SHP77 treated with DMSO at 0.1 percent for 48 hours (cell line): ENCODE results near the gene PRKAG2.
"Not testable (repeated sequence)": the region's sequence is repeated elsewhere in the genome, so short reads cannot be mapped to it uniquely, and the experiment has no call there.

Source experiments
- DNase-seq: peaks from one replicate; lab custom pipeline; 2025; lab: John Stamatoyannopoulos, UW

Gene PRKAG2

GRCh38 chr7:151876899-151877777 lies at the start of gene PRKAG2:
Gene PRKAG2 (minus strand): TSS chr7:151877115. CDS start chr7:151876620, 495 bp downstream.
- DNase-seq: no peak

- DNase-seq: no peak
Measured at GRCh38 chr7:151926336-151926712, 49.4 kb upstream of the PRKAG2 start.

DNA sequence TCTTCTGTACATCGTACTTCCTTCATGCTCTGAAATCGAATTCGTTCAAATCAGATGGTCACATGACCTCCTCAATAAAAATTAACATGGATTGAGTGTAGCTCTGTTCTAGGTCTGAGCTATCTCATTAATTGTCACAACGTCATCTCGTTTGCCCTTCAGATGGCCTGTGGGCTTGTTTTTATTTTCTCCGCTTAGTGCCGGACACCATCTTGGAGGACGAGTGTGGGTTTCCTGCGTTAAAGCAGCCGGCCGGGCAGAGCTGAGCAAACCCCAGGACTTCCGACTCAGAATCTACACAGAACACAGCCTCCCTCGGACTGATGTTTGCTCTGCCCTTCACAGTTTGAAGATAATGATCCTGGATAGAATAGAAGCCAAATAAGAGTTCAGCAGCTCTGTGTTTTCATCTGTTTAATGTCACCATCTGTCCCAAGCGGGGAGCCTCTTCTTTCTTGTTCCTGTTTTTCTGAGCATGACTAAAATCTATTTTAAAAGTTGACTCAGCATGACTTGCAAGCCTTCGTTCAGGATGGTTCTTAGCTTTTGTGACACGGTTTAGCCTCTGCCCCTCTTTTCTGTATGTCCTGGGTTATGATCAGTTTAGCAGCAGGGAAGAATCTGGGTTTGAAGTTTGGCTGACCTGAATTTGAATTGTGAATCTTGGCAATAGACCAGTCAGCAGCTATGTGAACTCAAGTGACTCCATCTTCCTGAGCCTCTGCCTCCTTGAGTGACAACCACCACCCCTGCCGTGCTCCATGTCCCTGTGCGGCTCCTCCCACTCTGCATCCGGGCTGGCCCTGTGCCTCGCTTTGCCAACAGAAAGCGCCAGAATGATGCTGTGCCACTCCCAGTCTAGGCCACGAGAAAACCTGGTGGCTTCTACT lies 48.8 kb upstream of the PRKAG2 start:
- DNase-seq: no peak

- no peak for DNase-seq
Measured at GRCh38 chr7:151924508-151924907, 47.6 kb upstream of the PRKAG2 start.

DNA sequence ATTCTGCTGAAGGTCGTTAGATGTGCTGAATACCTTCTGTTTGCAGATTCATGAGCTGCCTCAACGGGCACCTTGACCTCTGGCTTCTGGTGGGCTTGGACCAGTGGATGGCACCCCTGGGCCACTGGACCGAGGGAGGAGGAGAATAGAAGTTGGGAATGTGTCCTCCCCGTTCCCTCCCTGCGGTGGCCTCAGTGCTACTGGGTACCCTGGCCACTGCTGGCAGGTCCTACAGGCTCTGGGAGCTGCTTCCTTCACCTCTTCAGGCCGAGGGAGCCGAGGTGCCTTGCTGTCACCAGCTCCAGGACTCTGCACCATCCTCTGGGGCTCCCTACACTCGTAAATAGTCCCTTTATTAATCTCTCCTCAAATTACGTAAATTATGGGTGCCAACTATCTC lies 47.1 kb upstream of the PRKAG2 start:
- no peak for DNase-seq

DNA sequence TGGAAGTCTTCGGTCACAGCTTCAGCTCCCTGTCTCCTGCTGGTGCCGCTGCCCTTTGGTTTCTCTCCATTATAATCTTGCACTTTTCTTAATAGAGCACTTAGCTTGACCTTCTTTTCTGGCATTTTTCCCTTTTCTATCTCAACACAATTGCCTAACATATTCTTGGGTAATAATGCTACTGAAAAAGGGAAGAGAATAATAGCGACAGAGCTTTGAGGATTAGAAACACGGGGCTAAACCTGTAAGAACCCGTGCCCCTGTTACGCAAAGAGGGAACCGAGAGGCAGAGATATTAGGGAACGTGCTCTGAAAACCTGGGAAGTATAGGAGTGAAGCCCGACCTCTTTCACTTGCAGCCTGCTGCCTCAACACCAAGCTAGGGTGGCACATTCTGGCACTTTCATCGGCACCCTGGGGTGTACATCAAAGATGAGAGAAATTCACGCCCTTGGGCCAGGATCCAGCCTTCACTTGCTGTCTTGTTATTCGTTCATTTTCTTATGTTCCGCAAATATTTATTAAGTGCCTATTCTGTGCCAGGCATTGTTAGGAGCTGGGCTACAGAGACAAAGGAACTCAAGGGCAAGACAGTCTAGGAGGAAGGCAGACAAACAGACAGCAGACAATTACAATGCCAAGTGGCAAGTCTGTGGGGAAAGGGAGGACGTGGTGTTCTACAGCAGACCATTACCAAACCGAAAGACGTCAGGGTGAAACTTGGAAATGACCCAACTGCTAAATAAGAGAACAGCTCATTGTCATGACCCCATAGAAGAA lies 46.4 kb upstream of the PRKAG2 start:
- DNase-seq: no peak

DNA sequence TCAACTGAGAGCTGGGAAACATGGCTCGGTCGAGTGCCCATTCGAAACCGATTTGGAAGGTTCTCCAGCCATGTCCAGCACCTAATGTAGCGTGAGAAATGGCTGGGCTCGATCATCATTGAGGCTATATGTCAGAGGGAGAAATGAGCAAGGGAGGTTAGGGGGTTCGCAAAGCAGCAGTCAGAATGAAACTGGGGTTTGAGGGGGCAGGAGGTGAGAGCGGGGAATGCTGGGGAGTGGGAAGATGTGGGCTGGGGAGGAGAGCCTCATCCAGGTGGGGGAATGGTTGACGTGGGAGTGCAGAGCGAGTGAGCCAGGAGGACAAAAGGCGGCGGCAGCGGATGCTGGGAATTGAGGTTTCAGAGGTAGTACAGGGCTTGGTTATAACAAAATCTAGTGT lies 44.5 kb upstream of the PRKAG2 start:
- DNase-seq: no peak

- DNase-seq: no peak
Measured at GRCh38 chr7:151920488-151920887, 43.6 kb upstream of the PRKAG2 start.

DNA sequence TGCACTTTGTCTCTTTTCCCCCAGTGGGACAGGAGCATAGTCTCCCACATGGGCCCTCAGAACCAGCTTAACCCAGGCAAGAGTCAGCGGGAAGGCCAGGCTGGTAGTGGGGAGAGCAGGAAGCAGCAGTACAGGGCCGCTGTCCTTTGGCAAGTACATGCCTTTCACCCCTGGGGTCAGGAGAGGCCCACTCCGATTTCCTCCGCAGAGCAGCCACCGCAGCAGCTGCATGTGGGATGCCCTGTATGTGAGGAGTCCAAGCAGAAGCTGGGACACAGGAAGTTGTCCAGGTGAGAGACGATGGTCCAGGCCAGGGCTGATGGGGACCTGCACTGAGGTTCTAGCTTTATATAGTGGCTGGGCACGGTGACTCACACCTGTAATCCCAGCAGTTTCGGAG lies 42.7 kb upstream of the PRKAG2 start:
- no peak for DNase-seq

DNA sequence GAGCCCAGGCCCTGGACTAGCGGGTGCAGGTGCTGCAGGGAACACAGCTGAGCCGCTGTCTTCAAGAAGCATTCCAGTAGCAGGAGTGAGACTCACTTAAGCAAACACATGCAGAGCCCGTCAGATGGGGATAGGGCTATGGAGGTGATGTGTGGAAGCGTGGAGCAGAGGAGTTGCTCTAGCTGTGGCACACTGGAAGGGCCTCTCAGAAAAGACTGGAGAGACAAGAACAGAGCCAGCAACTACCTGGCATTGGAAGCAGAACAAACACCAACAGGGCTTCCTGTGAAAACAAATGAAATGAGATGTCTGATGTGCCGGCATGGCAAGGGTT lies 41.6 kb upstream of the PRKAG2 start:
- DNase-seq: no peak

DNA sequence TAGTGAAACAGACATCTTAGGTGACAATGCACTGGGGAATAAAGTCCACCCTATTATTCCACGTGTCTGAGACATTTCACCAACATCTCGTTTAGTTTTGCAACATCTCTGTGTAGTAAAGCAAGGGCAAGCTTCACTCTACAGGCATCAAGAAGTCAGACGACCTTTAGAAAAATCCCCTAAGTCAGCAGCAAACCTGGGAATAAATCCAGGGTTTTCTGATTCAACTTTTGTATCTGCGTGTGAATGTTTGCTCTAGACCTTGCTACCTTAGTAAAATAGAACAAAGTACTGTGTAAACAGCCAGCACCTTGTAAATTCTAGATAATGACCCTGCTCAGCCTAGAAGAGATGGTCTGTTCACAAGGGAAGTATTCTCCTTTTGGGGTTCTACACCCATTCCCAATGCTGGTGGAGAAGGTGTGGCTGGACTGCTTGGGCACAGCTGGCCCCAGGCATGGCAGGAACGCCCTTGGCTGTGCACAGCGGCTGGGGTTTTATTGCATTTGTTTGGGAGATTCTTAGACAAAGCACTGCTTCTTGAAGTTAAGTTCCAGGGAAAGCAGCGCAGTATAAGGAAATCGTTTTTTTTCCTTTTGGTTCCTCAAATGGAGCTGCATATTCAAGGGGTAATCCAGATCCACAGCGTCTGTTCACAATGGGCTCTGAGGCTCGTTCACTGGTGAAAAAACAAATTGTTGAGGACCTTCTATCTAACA lies 41.0 kb upstream of the PRKAG2 start:
- no peak for DNase-seq

GRCh38 chr7:151914051-151914450 lies 37.1 kb upstream of the PRKAG2 start:
- no peak for DNase-seq

GRCh38 chr7:151910655-151911054 lies 33.7 kb upstream of the PRKAG2 start:
- DNase-seq: not testable (repeated sequence)

- not testable (repeated sequence) for DNase-seq
Measured at GRCh38 chr7:151907115-151907514, 30.2 kb upstream of the PRKAG2 start.

DNA sequence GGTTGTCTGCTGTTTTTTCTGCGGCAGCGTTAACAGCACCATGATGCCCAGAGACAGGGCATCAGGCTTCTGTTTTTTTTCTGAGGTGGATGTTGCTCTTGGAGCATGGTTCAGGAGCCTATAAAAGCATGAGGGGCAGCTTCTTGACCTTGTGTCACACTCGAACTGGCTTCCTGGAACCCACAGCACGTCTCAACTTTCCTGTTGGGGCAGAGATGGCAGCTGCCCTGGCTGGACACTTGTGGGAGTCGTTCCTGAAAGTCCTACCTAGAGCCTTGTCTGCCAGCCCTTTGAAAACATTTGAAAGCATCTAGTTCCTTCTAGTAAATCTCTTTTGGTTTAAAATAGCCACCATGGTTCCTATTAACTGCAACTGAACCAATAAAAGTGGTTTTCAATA lies 28.9 kb upstream of the PRKAG2 start:
- DNase-seq: no peak

- DNase-seq: no peak
Measured at GRCh38 chr7:151905353-151905752, 28.4 kb upstream of the PRKAG2 start.

DNA sequence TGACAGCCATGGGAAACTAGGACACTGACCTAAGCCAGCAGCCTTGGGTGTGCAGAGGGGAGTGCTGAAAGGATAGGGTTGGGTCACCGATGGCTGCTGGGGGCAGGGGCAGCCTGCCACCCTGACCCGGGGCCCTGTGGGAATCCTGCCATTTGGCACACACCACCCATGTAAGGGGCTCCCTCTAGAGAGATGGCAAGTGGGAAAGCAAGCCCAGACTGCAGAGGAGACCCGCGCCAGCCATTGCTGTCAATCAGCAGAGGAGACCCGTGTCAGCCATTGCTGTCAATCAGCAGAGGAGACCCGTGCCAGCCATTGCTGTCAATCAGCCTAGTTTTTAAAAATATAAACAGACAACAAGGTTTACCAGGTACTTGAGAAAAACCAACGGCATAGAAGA lies 27.4 kb upstream of the PRKAG2 start:
- no peak for DNase-seq

DNA sequence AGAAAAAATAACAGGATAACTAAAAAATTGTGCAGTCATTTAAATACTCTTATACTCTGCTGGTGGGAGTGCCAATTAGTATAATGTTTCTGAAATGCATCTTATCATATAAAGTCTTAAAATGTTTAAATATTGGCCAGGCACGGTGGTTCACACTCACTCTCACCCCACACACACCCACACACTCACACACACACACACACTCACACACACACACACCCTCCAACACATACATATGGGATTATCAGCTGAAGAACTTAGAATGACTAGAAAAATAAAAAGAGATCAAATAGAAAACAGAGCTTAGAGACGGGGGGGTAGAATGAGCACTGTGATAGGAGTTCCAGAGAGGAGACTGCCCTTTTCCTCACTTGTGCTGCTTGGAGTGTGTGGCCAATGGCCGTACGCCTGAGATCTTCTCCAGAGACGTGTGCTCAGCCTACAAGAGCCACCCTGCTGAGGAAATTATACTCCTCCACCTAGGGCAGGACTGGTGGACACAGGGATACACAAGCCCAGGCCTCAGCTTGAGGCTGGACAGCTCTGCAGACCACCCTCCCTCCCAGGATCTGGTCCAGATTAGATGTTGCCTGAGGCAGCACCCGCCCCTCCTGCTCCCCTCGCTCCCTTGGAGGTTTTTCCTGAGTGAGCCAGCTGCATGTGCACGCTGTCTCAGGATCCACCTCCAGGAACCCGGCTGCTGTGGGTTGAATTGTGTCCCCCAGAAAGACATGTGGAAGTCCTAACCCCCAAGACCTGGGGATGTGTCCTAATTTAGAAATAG lies 26.5 kb upstream of the PRKAG2 start:
- no peak for DNase-seq

- DNase-seq: no peak
Measured at GRCh38 chr7:151902311-151902710, 25.4 kb upstream of the PRKAG2 start.

DNA sequence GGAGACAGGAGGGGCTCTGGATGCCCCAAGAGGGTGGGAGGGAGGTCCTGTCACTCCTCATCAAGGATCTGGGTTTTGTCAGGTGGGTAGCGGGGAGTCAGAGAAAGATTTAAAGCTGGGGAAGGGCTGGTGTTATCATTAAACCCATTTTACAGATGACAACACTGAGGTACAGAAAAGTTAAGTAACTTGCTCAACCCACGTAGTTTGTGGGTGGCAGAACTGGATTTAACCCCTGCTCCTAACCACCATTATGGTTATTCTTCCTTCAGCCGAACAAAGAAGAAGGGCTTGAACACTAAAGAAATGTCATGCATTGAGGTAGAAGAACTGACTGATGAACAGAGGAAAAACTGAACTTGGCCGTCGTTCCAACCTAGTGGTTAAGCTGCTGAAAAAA lies 24.9 kb upstream of the PRKAG2 start:
- no peak for DNase-seq
